ENCODE measurements around the gene NCOA3. TPM values are rescaled to one million over a fixed set of nuclear protein-coding genes. Genes with fewer than 3 reads are reported as not detected.
A peak's percentile ranks its signal among the peaks of the same experiment; 100 is the strongest.

The NCOA3 gene
- total RNA-seq, 1 experiment from 2014 or later = 23.3 TPM

- H3K23ac ChIP-seq (ENCODE audit: insufficient read length, low read depth, low read length) = no peak overlapping the region
- H3K9me3 ChIP-seq (ENCODE audit: control insufficient read depth, low read depth, low read length) = no peaks in the 10 kb centered on the region
- Mint-ChIP-seq H3K9me3 (no peaks in the 10 kb centered on the region), H3K27ac (no peak overlapping the region), H3K27me3 (ENCODE audit: low read depth) (no peaks in the 10 kb centered on the region), H3K36me3 (ENCODE audit: insufficient read depth in 1 of 3, low read depth in 3 of 3) (peaks cover 7 to 26% (median 12%) of the 10 kb centered on the region in 3 experiments; a peak in 5 of 7 replicates), H3K4me3 (no peak overlapping the region), H3K4me1 (peaks cover 4% of the 10 kb centered on the region in 2 experiments; a peak in 2 of 4 replicates)
- H3K23me2 ChIP-seq (ENCODE audit: insufficient read length, low read depth, low read length, poor library complexity, severe bottlenecking) = no peaks in the 10 kb centered on the region
- no peaks in the 10 kb centered on the region for H3K79me2 ChIP-seq (ENCODE audit: insufficient read depth, low read length)
- H4K91ac ChIP-seq (ENCODE audit: insufficient read length, low read depth, low read length) = no peak overlapping the region
- no peak overlapping the region for H2BK15ac ChIP-seq (ENCODE audit: low read depth, low read length)
- no peak overlapping the region for H3K4me2 ChIP-seq (ENCODE audit: insufficient read depth, insufficient read length, low read length)
- no peak overlapping the region for H3K9ac ChIP-seq (ENCODE audit: extremely low read depth, insufficient read length, low read length)
- no peaks in the 10 kb centered on the region for H3K4me1 ChIP-seq (ENCODE audit: insufficient read depth, low read length)
- no peak overlapping the region for H4K8ac ChIP-seq (replicated peaks; ENCODE audit: insufficient read length, low read depth, low read length)
- no peak overlapping the region for H2BK120ac ChIP-seq (ENCODE audit: low read depth, low read length, poor library complexity, severe bottlenecking)
- WGBS (ENCODE audit: extremely low coverage, insufficient read length, low lambda C conversion rate) = no CpG with 5 or more reads among the region's 8 CpGs
- H4K5ac ChIP-seq (ENCODE audit: insufficient read length, low read depth, low read length) = no peak overlapping the region
- H2BK12ac ChIP-seq (ENCODE audit: insufficient read length, low read depth, low read length) = no peak overlapping the region
- TF ChIP-seq CTCF (conservative IDR thresholded peaks at IDR 0.05) = peak; percentile 92
- H3K27ac ChIP-seq (ENCODE audit: insufficient read length, low read depth, low read length) = no peak overlapping the region
- no peak overlapping the region for H3T11ph ChIP-seq (ENCODE audit: low read length)
- no peak overlapping the region for H2AK5ac ChIP-seq (ENCODE audit: insufficient read length, low read length)
- H3K27me3 ChIP-seq (ENCODE audit: insufficient read depth, low read length) = no peaks in the 10 kb centered on the region
- DNase-seq = no peak
- H2BK20ac ChIP-seq (ENCODE audit: low read depth, low read length, poor library complexity, severe bottlenecking) = no peak overlapping the region
- no peak overlapping the region for H3K14ac ChIP-seq (ENCODE audit: insufficient read depth, low read length)
- no peak overlapping the region for H3K4ac ChIP-seq (ENCODE audit: low read depth, low read length)
- no peaks in the 10 kb centered on the region for H3K79me1 ChIP-seq (ENCODE audit: insufficient read depth, low read depth, low read length, poor library complexity, severe bottlenecking)
- H4K20me1 ChIP-seq (ENCODE audit: control insufficient read depth, insufficient read depth, insufficient read length) = no peaks in the 10 kb centered on the region
- no peak overlapping the region for H3K18ac ChIP-seq (ENCODE audit: insufficient read length, low read depth, low read length)
- H3K56ac ChIP-seq (ENCODE audit: insufficient read length, low read depth, low read length) = no peak overlapping the region
- H2AFZ ChIP-seq (ENCODE audit: low read length) = no peak overlapping the region
- no peak overlapping the region for H2BK5ac ChIP-seq (ENCODE audit: insufficient read length, low read length)
Observed at GRCh38 chr20:47620808-47621805, 119.4 kb downstream of the NCOA3 start.

All from H9 (cell line).